ENCODE data around the gene CDRT15.

CDRT15 gene

GRCh38 chr17:14222611-14223010 lies 14.1 kb downstream of the CDRT15 start:
- Histone ChIP-seq H4K20me1 (ENCODE audit: low read depth, low read length) (no peaks in the 10 kb centered on the region), H2AFZ (ENCODE audit: low read depth, low read length, severe bottlenecking) (no peak overlapping the region), H3K4me2 (ENCODE audit: low read depth, low read length, poor library complexity, severe bottlenecking) (no peak overlapping the region), H3K9me3 (ENCODE audit: insufficient read depth, low read length) (no peaks in the 10 kb centered on the region), H3K9ac (ENCODE audit: low read length) (no peak overlapping the region), H3F3A (ENCODE audit: insufficient read depth) (no peaks in the 10 kb centered on the region), H3K9me2 (replicated peaks; ENCODE audit: insufficient read depth, low read length) (no peaks in the 10 kb centered on the region), H3K79me2 (ENCODE audit: insufficient read depth, low read length) (no peaks in the 10 kb centered on the region), H3K36me3 (ENCODE audit: low read length) (no peaks in the 10 kb centered on the region), H3K4me3 (ENCODE audit: insufficient read depth, low read length, poor library complexity, severe bottlenecking) (no peak overlapping the region), H3K27ac (ENCODE audit: low read depth, low read length) (no peak overlapping the region), H3K27me3 (ENCODE audit: low read length) (no peaks in the 10 kb centered on the region)
- TF ChIP-seq CTCF (IDR thresholded peaks at IDR 0.05; ENCODE audit: insufficient read depth, low read length, poor library complexity, severe bottlenecking) (no peak), EZH2phosphoT487 (conservative IDR thresholded peaks at IDR 0.05; ENCODE audit: low read length) (no peak)

GRCh38 chr17:14214271-14214670 lies 22.4 kb downstream of the CDRT15 start:
- Histone ChIP-seq H3K4me2 (ENCODE audit: low read depth, low read length, poor library complexity, severe bottlenecking) (no peak overlapping the region), H3K9me3 (ENCODE audit: insufficient read depth, low read length) (no peaks in the 10 kb centered on the region), H3K36me3 (ENCODE audit: low read length) (no peaks in the 10 kb centered on the region), H3K27me3 (ENCODE audit: low read length) (no peaks in the 10 kb centered on the region), H3K27ac (ENCODE audit: low read depth, low read length) (no peak overlapping the region), H3K9me2 (replicated peaks; ENCODE audit: insufficient read depth, low read length) (no peaks in the 10 kb centered on the region), H3K9ac (ENCODE audit: low read length) (no peak overlapping the region), H2AFZ (ENCODE audit: low read depth, low read length, severe bottlenecking) (no peak overlapping the region), H3K79me2 (ENCODE audit: insufficient read depth, low read length) (no peaks in the 10 kb centered on the region), H4K20me1 (ENCODE audit: low read depth, low read length) (no peaks in the 10 kb centered on the region), H3K4me3 (ENCODE audit: insufficient read depth, low read length, poor library complexity, severe bottlenecking) (no peak overlapping the region), H3F3A (ENCODE audit: insufficient read depth) (no peaks in the 10 kb centered on the region)
- no peak for TF ChIP-seq EZH2phosphoT487 (conservative IDR thresholded peaks at IDR 0.05; ENCODE audit: low read length)
- no peak for TF ChIP-seq CTCF (IDR thresholded peaks at IDR 0.05; ENCODE audit: insufficient read depth, low read length, poor library complexity, severe bottlenecking)

DNA sequence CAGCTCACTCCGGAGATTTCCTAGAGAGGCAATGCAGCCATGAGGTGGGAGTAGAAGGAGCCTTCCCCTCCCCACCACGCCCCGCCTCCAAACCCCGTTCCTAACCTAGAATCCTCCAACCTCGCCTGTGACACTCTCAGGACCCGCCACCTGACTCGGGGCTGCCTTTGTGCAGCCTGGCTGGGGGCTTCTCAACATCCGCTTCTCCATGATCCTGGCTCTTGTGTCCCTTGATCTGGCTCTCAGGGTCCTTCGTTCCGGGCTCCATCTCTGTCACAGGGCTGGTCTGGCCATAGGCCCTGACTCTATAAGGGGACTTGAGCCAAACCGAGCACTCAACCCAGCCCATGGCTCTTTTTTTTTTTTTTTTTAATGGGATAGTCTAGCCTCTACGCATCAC lies 24.3 kb downstream of the CDRT15 start:
- Histone ChIP-seq H2AFZ (ENCODE audit: low read depth, low read length, severe bottlenecking) (no peak overlapping the region), H3K27me3 (ENCODE audit: low read length) (no peaks in the 10 kb centered on the region), H3F3A (ENCODE audit: insufficient read depth) (no peaks in the 10 kb centered on the region), H3K79me2 (ENCODE audit: insufficient read depth, low read length) (no peaks in the 10 kb centered on the region), H3K9ac (ENCODE audit: low read length) (no peak overlapping the region), H3K9me2 (replicated peaks; ENCODE audit: insufficient read depth, low read length) (no peaks in the 10 kb centered on the region), H3K4me2 (ENCODE audit: low read depth, low read length, poor library complexity, severe bottlenecking) (no peak overlapping the region), H3K4me3 (ENCODE audit: insufficient read depth, low read length, poor library complexity, severe bottlenecking) (no peak overlapping the region), H3K36me3 (ENCODE audit: low read length) (no peaks in the 10 kb centered on the region), H3K27ac (ENCODE audit: low read depth, low read length) (no peak overlapping the region), H4K20me1 (ENCODE audit: low read depth, low read length) (no peaks in the 10 kb centered on the region), H3K9me3 (ENCODE audit: insufficient read depth, low read length) (no peaks in the 10 kb centered on the region)
- no peak for TF ChIP-seq EZH2phosphoT487 (conservative IDR thresholded peaks at IDR 0.05; ENCODE audit: low read length)
- TF ChIP-seq CTCF (IDR thresholded peaks at IDR 0.05; ENCODE audit: insufficient read depth, low read length, poor library complexity, severe bottlenecking), result no peak

DNA sequence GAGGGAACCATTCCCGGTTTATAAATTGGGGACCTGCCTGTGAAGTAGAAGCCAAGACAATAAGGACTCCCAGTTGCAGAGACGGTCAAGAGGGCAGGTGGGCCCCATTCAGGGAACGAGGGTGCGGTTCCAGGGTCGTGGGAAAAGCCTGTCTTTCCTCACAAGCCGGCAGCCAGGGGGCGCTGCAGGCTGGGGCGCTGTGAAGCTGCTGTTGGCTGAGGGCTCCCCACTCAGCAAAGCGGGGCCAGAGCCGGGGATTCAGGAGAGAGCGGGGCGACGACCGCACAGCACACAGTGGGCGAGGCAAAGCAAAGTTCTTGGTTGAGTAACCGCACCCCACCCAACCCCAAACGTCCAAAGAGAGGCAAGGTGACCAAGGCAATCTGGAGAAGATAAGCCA lies 24.9 kb downstream of the CDRT15 start:
- H3K27me3 ChIP-seq (ENCODE audit: low read length), result no peaks in the 10 kb centered on the region
- H4K20me1 ChIP-seq (ENCODE audit: low read depth, low read length), result no peaks in the 10 kb centered on the region
- no peaks in the 10 kb centered on the region for H3F3A ChIP-seq (ENCODE audit: insufficient read depth)
- TF ChIP-seq CTCF (IDR thresholded peaks at IDR 0.05; ENCODE audit: insufficient read depth, low read length, poor library complexity, severe bottlenecking) (no peak), EZH2phosphoT487 (conservative IDR thresholded peaks at IDR 0.05; ENCODE audit: low read length) (no peak)
- H3K36me3 ChIP-seq (ENCODE audit: low read length), result no peaks in the 10 kb centered on the region
- H3K4me2 ChIP-seq (ENCODE audit: low read depth, low read length, poor library complexity, severe bottlenecking), result no peak overlapping the region
- H2AFZ ChIP-seq (ENCODE audit: low read depth, low read length, severe bottlenecking), result no peak overlapping the region
- H3K4me3 ChIP-seq (ENCODE audit: insufficient read depth, low read length, poor library complexity, severe bottlenecking), result no peak overlapping the region
- no peaks in the 10 kb centered on the region for H3K9me3 ChIP-seq (ENCODE audit: insufficient read depth, low read length)
- H3K27ac ChIP-seq (ENCODE audit: low read depth, low read length), result no peak overlapping the region
- no peaks in the 10 kb centered on the region for H3K9me2 ChIP-seq (replicated peaks; ENCODE audit: insufficient read depth, low read length)
- H3K9ac ChIP-seq (ENCODE audit: low read length), result no peak overlapping the region
- H3K79me2 ChIP-seq (ENCODE audit: insufficient read depth, low read length), result no peaks in the 10 kb centered on the region

Data from SU-DHL-6 (cell line).